Gastroesophageal sphincter (tissue), 3 donors: ENCODE results near the gene JCAD.

Source experiments
- CTCF ChIP-seq, 4 experiments: fragments of 200-600 bp in 2 of 4; fragments of 450-650 bp in 2 of 4; sonication (generic) in 1 of 4; IDR thresholded peaks; one replicate each; pipeline ENCODE4 v1.5.1; 2017 to 2019; ENCODE audit warnings: antibody characterized with exemption in 4 of 4, mild to moderate bottlenecking in 2 of 4, moderate library complexity in 2 of 4
- POLR2AphosphoS5 ChIP-seq: sonication (generic); formaldehyde crosslinking; IDR thresholded peaks from one replicate; pipeline ENCODE4 v1.6.1; 2017; ENCODE audit warnings: antibody characterized with exemption

GRCh38 chr10:29991382-29991781, 68.0 kb downstream of the JCAD start:
- TF ChIP-seq POLR2AphosphoS5 = no peak
- TF ChIP-seq CTCF (IDR thresholded peaks at IDR 0.05) = no peak
